ENCODE measurements around the gene C1QTNF2. TPM values are rescaled to one million over a fixed set of nuclear protein-coding genes. Genes with fewer than 3 reads are reported as not detected.

The C1QTNF2 gene
- polyA plus RNA-seq, 3 donors, result not detected

DNA sequence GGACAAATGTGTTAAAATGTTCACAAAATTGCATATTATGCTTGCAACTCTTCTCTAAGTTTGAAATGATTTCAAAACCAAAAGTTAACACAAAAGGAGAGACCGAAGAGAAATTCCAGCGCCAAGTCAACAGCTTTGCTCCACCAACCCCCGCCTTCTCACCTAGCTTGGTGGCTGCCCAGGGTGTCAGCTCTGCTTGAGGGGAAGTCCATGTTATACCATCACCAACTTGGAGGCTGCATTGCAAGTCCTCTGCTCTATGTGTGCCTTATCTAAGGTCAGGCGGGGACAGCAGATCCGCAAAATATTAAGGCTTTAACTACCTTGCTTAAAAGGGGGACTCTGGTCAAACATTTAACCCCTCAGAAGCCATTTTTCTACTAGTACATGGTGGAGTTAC lies 72.7 kb downstream of the C1QTNF2 start:
- H3K27me3 ChIP-seq (ENCODE audit: control insufficient read depth in 2 of 2, insufficient read depth in 2 of 2, low read length in 2 of 2), result no peaks in the 10 kb centered on the region
- no peaks in the 10 kb centered on the region for H4K20me1 ChIP-seq (ENCODE audit: insufficient read depth, low read length)
- H3K4me3 ChIP-seq (replicated peaks in 1 of 3; ENCODE audit: low read depth in 2 of 3, low read length in 3 of 3), result no peak overlapping the region
- H3K79me2 ChIP-seq (ENCODE audit: insufficient read depth, low read length), result no peaks in the 10 kb centered on the region
- Mint-ChIP-seq H3K27me3 (ENCODE audit: low read depth in 3 of 3) (peaks cover 2 to 7% (median 3%) of the 10 kb centered on the region in 3 donors), H3K4me1 (peaks cover 10% of the 10 kb centered on the region), H3K4me3 (no peak overlapping the region), H3K9me3 (no peaks in the 10 kb centered on the region), H3K27ac (no peak overlapping the region), H3K36me3 (no peaks in the 10 kb centered on the region)
- H3K4me1 ChIP-seq (ENCODE audit: control insufficient read depth in 1 of 2, insufficient read depth in 2 of 2, low read length in 2 of 2), result peaks cover 7% of the 10 kb centered on the region in 2 donors
- H3K9ac ChIP-seq (ENCODE audit: insufficient read depth, low read length, poor library complexity, severe bottlenecking), result no peak overlapping the region
- WGBS (ENCODE audit: insufficient coverage), result 100% methylated on average over 1 of the region's 5 CpGs
- no peaks in the 10 kb centered on the region for H3K36me3 ChIP-seq (replicated peaks in 1 of 2; ENCODE audit: control insufficient read depth in 1 of 2, insufficient read depth in 2 of 2, low read length in 2 of 2)
- no peak for DNase-seq
- no peak overlapping the region for H3K4me2 ChIP-seq (replicated peaks; ENCODE audit: extremely low read depth, low read length, poor library complexity, severe bottlenecking)
- TF ChIP-seq, protein P1, sequence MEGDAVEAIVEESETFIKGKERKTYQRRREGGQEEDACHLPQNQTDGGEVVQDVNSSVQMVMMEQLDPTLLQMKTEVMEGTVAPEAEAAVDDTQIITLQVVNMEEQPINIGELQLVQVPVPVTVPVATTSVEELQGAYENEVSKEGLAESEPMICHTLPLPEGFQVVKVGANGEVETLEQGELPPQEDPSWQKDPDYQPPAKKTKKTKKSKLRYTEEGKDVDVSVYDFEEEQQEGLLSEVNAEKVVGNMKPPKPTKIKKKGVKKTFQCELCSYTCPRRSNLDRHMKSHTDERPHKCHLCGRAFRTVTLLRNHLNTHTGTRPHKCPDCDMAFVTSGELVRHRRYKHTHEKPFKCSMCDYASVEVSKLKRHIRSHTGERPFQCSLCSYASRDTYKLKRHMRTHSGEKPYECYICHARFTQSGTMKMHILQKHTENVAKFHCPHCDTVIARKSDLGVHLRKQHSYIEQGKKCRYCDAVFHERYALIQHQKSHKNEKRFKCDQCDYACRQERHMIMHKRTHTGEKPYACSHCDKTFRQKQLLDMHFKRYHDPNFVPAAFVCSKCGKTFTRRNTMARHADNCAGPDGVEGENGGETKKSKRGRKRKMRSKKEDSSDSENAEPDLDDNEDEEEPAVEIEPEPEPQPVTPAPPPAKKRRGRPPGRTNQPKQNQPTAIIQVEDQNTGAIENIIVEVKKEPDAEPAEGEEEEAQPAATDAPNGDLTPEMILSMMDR (IDR thresholded peaks at IDR 0.05), result no peak
- no peak overlapping the region for H2AFZ ChIP-seq (ENCODE audit: insufficient read depth, low read depth, low read length, poor library complexity, severe bottlenecking)
- no peak overlapping the region for H3K27ac ChIP-seq (ENCODE audit: low read depth in 1 of 2, low read length in 2 of 2)
- intact Hi-C loops (cut with micrococcal nuclease), result no loop called here
- no peaks in the 10 kb centered on the region for H3K9me3 ChIP-seq (replicated peaks in 1 of 2; ENCODE audit: control insufficient read depth in 1 of 2, insufficient read depth in 1 of 2, low read length in 2 of 2)

Small RNA genes within 50 kb of the gene (small RNA-seq; reads per million reads assigned to genes)
- gene AC112191.3 (ENCODE audit: insufficient read length, low read depth), result not detected

Other genes starting within 250 kb of the C1QTNF2 start
- not detected for gene FABP6, start 141.1 kb downstream of the C1QTNF2 start, polyA plus RNA-seq
- under 1 TPM in 1 of 3 donors, not detected in 2; 0.03 TPM for gene CCNJL, start 58.1 kb downstream of the C1QTNF2 start, polyA plus RNA-seq
- gene FAM200C, start 29.4 kb upstream of the C1QTNF2 start, polyA plus RNA-seq, result under 1 TPM in 2 of 3 donors, not detected in 1; 0.08 to 0.39 TPM
- gene SLU7, start 48.5 kb upstream of the C1QTNF2 start, polyA plus RNA-seq, result 10 to 100 TPM; 38.4 to 61.6 (median 42.3) TPM
- gene PTTG1, start 51.2 kb upstream of the C1QTNF2 start, polyA plus RNA-seq, result 1 to 10 TPM; 2.5 to 3.6 (median 3.3) TPM

Data from CD14-positive monocyte (primary cell).